Measurements from ENCODE around the gene ATP5PD.
A peak's percentile ranks its signal among the peaks of the same experiment; 100 is the strongest.

The ATP5PD gene

DNA sequence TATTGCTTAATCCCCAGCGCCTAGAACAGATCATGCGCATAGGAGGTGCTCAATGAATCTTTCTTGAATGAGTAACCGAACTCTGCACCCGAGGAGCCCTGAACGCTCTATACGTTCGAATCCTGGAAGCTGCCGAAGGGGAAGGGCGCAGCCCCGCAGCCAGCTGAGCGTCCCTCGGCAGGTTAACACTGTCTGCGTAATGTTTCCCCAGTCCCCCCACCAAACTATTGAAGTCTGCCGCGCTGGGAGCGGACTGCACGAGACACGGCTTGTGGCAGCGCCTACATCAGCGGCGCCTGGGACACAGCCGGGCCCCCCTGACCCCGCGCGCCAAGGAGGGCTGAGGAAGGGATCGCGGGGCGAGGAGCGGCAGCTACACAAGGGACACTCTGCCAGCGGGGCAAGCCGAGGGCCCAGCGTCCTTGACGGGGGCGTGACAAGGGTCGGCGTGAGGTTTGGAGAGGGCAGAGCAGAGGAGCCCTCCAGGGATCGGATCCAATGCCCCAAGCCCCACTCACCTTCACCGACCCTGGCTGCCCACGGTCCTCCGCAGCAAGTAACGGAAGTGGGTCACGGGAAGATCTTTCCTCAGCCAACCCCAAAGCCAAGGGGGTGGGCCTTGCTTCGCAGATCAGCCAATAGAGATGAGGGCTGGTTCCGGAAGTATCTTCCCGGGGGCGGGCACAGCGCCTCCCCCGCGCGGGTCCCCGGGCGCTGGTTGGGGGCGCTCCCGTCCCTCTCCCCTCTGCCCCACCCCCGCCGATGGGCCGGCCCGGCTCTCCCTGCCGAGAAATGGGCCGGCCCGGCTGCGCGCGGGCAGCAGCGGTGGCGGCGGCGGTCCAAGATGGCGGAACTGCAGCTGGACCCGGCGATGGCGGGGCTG is at the start of gene ATP5PD, which contains the start of gene KCTD2:
Gene ATP5PD, minus strand, starts transcription at position 563 of the 883 bp plus-strand sequence. CDS start 4,319 bp downstream, outside the sequence.
Gene KCTD2, plus strand, starts transcription at position 819 of the 883 bp plus-strand sequence. Its CDS starts 26 bp downstream, at position 845.
- no peaks in the 10 kb centered on the region for H3K27me3 Mint-ChIP-seq
- no peaks in the 10 kb centered on the region for H3K9me3 Mint-ChIP-seq (ENCODE audit: low read depth)
- peak within 1 kb of the TSS; percentile 96 for H3K27ac Mint-ChIP-seq
- H3K4me1 Mint-ChIP-seq (ENCODE audit: low read depth) = peaks cover 47% of the 10 kb centered on the region
- H3K36me3 Mint-ChIP-seq = peaks cover 4% of the 10 kb centered on the region
- peak within 1 kb of the TSS; percentile 98 for H3K4me3 Mint-ChIP-seq

- H3K4me3 Mint-ChIP-seq = no peak overlapping the region
- H3K27me3 Mint-ChIP-seq = no peaks in the 10 kb centered on the region
- no peaks in the 10 kb centered on the region for H3K4me1 Mint-ChIP-seq (ENCODE audit: low read depth)
- H3K9me3 Mint-ChIP-seq (ENCODE audit: low read depth) = no peaks in the 10 kb centered on the region
- no peak overlapping the region for H3K27ac Mint-ChIP-seq
- peaks cover 3% of the 10 kb centered on the region for H3K36me3 Mint-ChIP-seq
These were observed 49.4 kb upstream of the ATP5PD start for GRCh38 chr17:75096082-75096625.

GRCh38 chr17:75094871-75095399 is 48.2 kb upstream of the ATP5PD start:
- Mint-ChIP-seq H3K4me1 (ENCODE audit: low read depth) (peaks cover 7% of the 10 kb centered on the region), H3K4me3 (no peak overlapping the region), H3K36me3 (no peaks in the 10 kb centered on the region), H3K27ac (no peak overlapping the region), H3K9me3 (ENCODE audit: low read depth) (no peaks in the 10 kb centered on the region), H3K27me3 (no peaks in the 10 kb centered on the region)

DNA sequence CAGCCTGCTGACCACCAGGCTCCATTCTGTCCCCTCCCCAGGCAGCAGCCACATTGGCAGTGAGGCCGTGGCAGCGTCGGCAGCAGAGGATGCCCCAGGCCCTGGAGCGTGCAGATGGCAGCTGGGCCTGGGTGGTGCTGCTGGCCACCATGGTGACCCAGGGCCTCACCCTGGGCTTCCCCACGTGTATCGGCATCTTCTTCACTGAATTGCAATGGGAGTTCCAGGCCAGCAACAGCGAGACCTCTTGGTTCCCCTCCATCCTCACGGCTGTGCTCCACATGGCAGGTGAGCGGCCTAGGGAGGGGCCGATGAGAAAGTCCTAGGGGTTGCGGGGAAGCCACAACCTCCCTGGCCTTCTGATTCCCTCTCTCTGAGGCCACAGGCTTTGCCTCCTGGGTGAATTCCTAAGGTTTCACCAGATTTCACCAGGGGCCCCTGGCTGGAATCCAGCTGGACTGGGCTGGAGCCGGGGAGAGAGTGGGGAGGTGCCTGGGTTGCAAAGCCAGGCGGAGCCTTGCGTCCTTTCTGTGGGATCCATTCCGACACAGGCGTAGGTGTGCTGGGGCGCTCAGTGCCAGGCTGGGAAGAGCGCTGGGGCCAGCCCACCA is 46.9 kb upstream of the ATP5PD start:
- H3K27me3 Mint-ChIP-seq = no peaks in the 10 kb centered on the region
- no peak overlapping the region for H3K27ac Mint-ChIP-seq
- H3K4me1 Mint-ChIP-seq (ENCODE audit: low read depth) = peaks cover 20% of the 10 kb centered on the region
- no peaks in the 10 kb centered on the region for H3K36me3 Mint-ChIP-seq
- no peak overlapping the region for H3K4me3 Mint-ChIP-seq
- no peaks in the 10 kb centered on the region for H3K9me3 Mint-ChIP-seq (ENCODE audit: low read depth)

GRCh38 chr17:75091855-75092327 is 45.1 kb upstream of the ATP5PD start:
- H3K4me1 Mint-ChIP-seq (ENCODE audit: low read depth) = peaks cover 26% of the 10 kb centered on the region
- H3K4me3 Mint-ChIP-seq = no peak overlapping the region
- H3K27ac Mint-ChIP-seq = no peak overlapping the region
- H3K27me3 Mint-ChIP-seq = no peaks in the 10 kb centered on the region
- H3K9me3 Mint-ChIP-seq (ENCODE audit: low read depth) = no peaks in the 10 kb centered on the region
- no peaks in the 10 kb centered on the region for H3K36me3 Mint-ChIP-seq

- peaks cover 31% of the 10 kb centered on the region for H3K4me1 Mint-ChIP-seq (ENCODE audit: low read depth)
- no peaks in the 10 kb centered on the region for H3K36me3 Mint-ChIP-seq
- no peaks in the 10 kb centered on the region for H3K27me3 Mint-ChIP-seq
- no peak overlapping the region for H3K27ac Mint-ChIP-seq
- H3K9me3 Mint-ChIP-seq (ENCODE audit: low read depth) = no peaks in the 10 kb centered on the region
- no peak overlapping the region for H3K4me3 Mint-ChIP-seq
These were observed 44.4 kb upstream of the ATP5PD start for GRCh38 chr17:75090871-75091854.

DNA sequence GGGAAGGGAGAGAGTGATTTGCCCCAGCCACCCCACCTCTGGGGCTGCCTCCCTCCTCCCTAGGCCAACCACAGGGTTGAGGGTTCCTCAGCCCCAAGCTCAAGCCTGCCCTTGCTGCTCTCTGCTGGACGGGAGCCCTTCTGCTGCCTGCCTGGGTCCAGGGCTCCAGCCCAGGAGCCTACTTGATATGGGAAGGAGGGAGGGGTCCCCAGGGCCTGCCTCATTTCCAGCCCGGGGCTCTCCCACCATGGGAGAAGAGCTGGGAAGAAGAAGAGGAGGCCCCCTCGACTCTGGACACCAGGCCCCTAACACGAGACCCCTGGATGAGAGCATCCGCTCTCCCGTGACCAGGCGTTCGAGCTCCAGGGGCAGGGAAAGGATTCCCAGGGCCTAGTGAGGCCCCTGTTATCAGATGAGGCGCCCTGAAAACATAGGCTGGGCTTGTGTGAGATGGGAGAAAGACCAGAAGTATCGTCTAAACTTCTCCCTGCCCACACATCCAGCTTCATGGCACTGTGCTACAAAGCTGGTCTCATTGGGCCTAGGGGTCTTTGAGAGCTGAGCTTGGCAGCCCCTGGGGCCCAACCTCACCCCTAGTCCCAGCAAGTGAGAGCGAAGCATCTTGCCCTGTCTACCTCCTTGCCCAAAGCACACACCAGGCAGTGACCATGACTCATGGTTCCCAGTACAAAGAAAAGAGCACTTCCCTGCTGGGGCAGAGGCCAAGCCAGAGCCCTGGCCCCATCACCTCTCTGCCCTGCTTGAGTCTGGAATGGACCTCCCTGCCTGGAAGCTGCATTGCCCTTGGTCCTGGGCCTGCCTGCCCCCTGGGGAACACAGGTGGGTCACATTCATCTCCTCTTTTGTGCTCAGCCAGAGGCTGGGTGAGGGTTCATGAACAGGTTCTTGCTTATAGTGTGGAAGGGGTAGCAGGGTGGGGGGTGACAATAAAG is 42.0 kb upstream of the ATP5PD start:
- H3K36me3 Mint-ChIP-seq = no peaks in the 10 kb centered on the region
- H3K4me3 Mint-ChIP-seq = peak overlapping the region; percentile 68
- no peaks in the 10 kb centered on the region for H3K27me3 Mint-ChIP-seq
- H3K27ac Mint-ChIP-seq = no peak overlapping the region
- H3K4me1 Mint-ChIP-seq (ENCODE audit: low read depth) = peaks cover 41% of the 10 kb centered on the region
- no peaks in the 10 kb centered on the region for H3K9me3 Mint-ChIP-seq (ENCODE audit: low read depth)

DNA sequence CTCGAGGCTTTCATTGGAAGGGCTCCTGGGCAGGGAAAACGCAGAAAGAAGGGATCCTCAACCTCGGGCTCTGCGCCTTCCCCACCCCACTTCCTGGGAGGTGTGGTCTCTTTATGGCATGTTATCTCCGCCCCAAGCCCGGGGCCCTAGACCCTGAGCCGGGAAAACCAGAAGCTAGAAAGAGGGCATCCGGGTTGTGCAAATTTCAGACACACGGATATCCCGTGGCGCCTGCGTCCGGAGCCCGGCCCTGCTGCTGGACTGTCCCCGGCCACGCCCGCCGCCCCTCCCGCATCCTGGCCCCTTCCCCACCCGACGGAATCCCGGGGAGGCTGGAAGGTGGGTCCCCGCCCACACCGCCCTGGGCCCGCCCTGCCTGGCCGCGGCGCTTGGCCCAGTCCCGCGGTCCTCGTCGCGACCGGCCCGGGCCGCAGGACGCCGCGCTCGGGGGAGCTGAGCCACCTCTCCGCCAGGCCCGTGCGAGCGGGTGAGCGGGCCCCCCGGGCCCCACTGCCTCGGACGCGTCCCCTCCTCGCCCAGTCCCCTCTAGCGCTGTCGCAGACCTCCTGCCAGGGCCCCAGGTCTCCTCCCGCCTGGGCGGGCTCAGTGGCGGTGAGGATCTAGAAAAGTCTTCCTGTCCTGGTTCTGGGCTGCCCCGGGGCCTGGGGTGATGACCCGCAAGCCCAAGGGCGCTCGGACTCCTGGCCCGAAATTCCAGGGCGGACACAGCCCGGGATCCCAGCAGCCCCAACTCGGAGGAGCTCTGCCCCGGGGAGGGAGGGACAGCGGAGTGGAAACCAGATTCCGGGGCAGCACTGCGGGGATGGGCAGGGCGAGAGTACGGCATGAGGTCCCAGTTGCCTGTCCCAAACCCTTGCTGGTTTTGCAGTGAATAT is 41.0 kb upstream of the ATP5PD start, which contains the start of gene SLC16A5:
Gene SLC16A5, plus strand, starts transcription at position 397 of the 896 bp plus-strand sequence. CDS start 5,683 bp downstream, outside the sequence.
- H3K4me3 Mint-ChIP-seq = peak within 1 kb of the TSS; percentile 75
- no peaks in the 10 kb centered on the region for H3K27me3 Mint-ChIP-seq
- H3K4me1 Mint-ChIP-seq (ENCODE audit: low read depth) = peaks cover 43% of the 10 kb centered on the region
- no peaks in the 10 kb centered on the region for H3K36me3 Mint-ChIP-seq
- no peak within 1 kb of the TSS for H3K27ac Mint-ChIP-seq
- no peaks in the 10 kb centered on the region for H3K9me3 Mint-ChIP-seq (ENCODE audit: low read depth)

DNA sequence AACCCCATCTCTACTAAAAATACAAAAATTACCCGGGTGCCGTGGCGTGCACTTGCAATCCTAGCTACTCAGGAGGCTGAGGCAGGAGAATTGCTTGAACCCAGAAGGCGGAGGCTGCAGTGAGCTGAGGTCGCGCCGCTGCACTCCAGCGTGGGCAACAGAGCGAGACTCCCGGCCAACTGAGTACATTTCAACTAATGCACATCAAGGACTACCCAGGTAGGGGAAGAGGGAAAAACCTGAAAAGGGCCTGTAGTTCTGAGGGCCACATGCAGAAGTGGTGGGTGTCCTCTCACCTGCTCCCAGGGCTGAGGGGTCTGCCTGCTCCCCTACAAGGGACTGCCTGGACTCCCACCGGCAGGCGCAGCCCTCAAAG is 40.4 kb upstream of the ATP5PD start:
- Mint-ChIP-seq H3K9me3 (ENCODE audit: low read depth) (no peaks in the 10 kb centered on the region), H3K27me3 (no peaks in the 10 kb centered on the region), H3K4me3 (peak overlapping the region; percentile 75), H3K4me1 (ENCODE audit: low read depth) (peaks cover 46% of the 10 kb centered on the region), H3K36me3 (no peaks in the 10 kb centered on the region), H3K27ac (no peak overlapping the region)

DNA sequence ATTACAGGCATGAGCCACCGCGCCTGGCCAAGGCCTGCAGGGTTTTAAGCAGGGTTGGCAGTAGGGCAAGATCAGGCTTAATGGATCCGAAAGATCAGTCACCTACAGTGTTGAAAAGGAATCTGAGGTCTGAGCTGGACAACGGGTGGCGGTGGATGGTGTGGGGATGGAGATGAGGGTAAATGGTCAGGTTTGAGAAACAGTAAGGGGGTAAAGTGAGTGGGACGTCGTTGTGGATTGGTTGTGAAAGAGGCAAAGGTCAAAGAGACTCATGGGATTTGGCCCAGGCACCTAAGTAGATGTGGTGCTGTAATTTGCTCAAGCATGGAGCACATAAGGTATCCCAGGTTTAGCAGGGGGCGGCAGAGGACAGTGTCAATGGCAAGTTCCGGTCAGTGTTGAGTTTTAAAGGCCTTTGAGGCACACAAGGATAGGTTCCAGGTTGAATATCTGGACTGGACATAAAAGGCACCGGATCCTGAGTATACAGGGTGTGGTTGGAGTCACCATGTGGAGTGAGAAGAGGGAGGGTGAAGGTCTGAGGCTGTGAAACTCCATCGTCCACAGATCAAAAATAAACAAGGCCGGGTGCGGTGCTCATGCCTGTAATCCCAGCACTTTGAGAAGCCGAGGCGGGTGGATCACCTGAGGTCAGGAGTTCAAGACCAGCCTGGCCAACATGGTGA is 39.9 kb upstream of the ATP5PD start:
- Mint-ChIP-seq H3K27ac (peak overlapping the region; percentile 23), H3K9me3 (ENCODE audit: low read depth) (no peaks in the 10 kb centered on the region), H3K27me3 (no peaks in the 10 kb centered on the region), H3K4me1 (ENCODE audit: low read depth) (peaks cover 46% of the 10 kb centered on the region), H3K36me3 (no peaks in the 10 kb centered on the region), H3K4me3 (peak overlapping the region; percentile 75)

DNA sequence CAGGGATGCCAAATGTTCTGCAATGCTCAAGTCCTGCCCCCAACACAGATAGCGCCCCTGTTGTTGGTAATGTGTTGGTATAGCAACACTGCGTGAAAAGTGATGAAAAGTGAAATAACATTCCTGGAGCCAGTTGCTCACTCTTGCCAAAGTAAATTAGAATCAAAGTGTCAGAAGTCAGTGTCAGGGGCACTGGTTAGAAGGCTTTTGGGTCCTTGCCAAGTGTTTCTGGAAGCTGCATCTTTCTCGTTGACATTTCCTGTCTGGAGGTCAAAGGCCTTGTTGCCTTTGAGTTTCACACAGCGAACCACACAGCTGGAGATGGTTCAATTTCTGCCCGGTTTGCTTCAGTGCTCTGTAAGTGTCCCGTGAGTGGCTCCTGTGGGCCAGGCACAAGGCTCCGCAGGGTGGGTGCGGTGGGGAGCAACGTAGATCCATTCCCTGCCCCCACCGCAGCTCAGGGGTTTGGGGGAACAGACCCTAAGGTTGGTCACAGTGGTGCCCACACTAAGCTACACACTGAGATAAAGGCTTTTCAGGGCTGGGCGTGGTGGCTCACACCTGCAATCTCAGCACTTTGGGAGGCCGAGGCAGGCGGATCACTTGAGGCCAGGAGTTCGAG is 37.4 kb upstream of the ATP5PD start:
- Mint-ChIP-seq H3K27ac (peak overlapping the region; percentile 46), H3K4me3 (no peak overlapping the region), H3K36me3 (no peaks in the 10 kb centered on the region), H3K9me3 (ENCODE audit: low read depth) (no peaks in the 10 kb centered on the region), H3K27me3 (no peaks in the 10 kb centered on the region), H3K4me1 (ENCODE audit: low read depth) (peaks cover 34% of the 10 kb centered on the region)

DNA sequence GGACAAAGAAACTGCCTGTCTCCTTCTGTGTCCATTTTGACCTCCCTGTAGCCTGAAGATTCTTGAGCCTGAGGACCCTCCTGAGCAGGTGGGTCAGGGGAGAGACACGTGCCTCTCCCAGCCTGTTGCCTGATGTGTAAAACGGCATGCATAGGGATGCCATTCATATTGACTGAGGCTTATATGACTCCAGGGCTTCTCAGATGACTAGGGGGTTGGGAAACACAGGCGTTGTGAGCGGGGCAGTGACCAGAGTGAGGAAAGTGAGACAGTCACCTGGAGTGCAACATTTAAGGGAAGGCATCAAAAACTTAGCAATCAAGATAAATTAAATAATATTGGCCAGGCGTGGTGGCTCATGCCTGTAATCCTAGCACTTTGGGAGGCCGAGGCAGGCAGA is 35.9 kb upstream of the ATP5PD start:
- peaks cover 28% of the 10 kb centered on the region for H3K4me1 Mint-ChIP-seq (ENCODE audit: low read depth)
- no peak overlapping the region for H3K27ac Mint-ChIP-seq
- no peaks in the 10 kb centered on the region for H3K9me3 Mint-ChIP-seq (ENCODE audit: low read depth)
- no peaks in the 10 kb centered on the region for H3K27me3 Mint-ChIP-seq
- H3K4me3 Mint-ChIP-seq = no peak overlapping the region
- H3K36me3 Mint-ChIP-seq = no peaks in the 10 kb centered on the region

Data from activated naive CD8-positive, alpha-beta T cell (primary cell).